LHCN-M2 (cell line): ENCODE measurements around the gene CTSW. TPM values are rescaled to one million over a fixed set of nuclear protein-coding genes. Genes with fewer than 3 reads are reported as not detected.
"Not testable (repeated sequence)": the region's sequence is repeated elsewhere in the genome, so short reads cannot be mapped to it uniquely, and the experiment has no call there.

Experiments used
- DNase-seq: peaks from one replicate; pipeline ENCODE4 v3.0.0-alpha.2; 2012; ENCODE audit warnings: low read depth
- total RNA-seq: library from RNA; depleted of rRNA; stranded (reverse); fragments of >200 nt; gene quantifications from 2 replicates; pipeline ENCODE4 v1.2.3, GENCODE V29; 2014

The CTSW gene
- total RNA-seq, 1 experiment from 2014 or later, result 0.40 TPM

- DNase-seq, result no peak
Measured at GRCh38 chr11:65885808-65886536, 6.3 kb downstream of the CTSW start.

GRCh38 chr11:65886826-65887722 is 7.4 kb downstream of the CTSW start:
- no peak for DNase-seq

GRCh38 chr11:65887723-65888162 is 8.1 kb downstream of the CTSW start:
- DNase-seq, result no peak

GRCh38 chr11:65888163-65888814 is 8.7 kb downstream of the CTSW start, which contains the start of gene FIBP:
TSS of gene FIBP (minus strand) at chr11:65888471. CDS start at chr11:65888418, 53 bp downstream.
- peak; percentile 95 for DNase-seq

GRCh38 chr11:65890324-65891218 is 10.9 kb downstream of the CTSW start, which contains the start of gene CCDC85B:
TSS of gene CCDC85B (plus strand) at chr11:65890673. CDS start at chr11:65890784, 111 bp downstream.
- DNase-seq, result peak; percentile 95

- peak; percentile 61 for DNase-seq
Measured at GRCh38 chr11:65891219-65892136, 11.8 kb downstream of the CTSW start.

- DNase-seq, result not testable (repeated sequence)
Measured at GRCh38 chr11:65892137-65892540, 12.5 kb downstream of the CTSW start.

GRCh38 chr11:65892661-65893317 is 13.2 kb downstream of the CTSW start:
- DNase-seq, result no peak

GRCh38 chr11:65894034-65894591 is 14.5 kb downstream of the CTSW start:
- no peak for DNase-seq

GRCh38 chr11:65895482-65895981 is 15.9 kb downstream of the CTSW start:
- DNase-seq, result no peak

- DNase-seq, result no peak
Measured at GRCh38 chr11:65896034-65896999, 16.7 kb downstream of the CTSW start.

GRCh38 chr11:65897020-65897471 is 17.4 kb downstream of the CTSW start:
- no peak for DNase-seq

GRCh38 chr11:65898656-65899355 is 19.2 kb downstream of the CTSW start:
- DNase-seq, result no peak

GRCh38 chr11:65899356-65900124 is 19.9 kb downstream of the CTSW start:
- DNase-seq, result peak; percentile 87

GRCh38 chr11:65900125-65900898 is 20.7 kb downstream of the CTSW start, which contains the start of gene FOSL1:
TSS of gene FOSL1 (minus strand) at chr11:65900388. CDS start at chr11:65900339, 49 bp downstream.
- DNase-seq, result peak; percentile 97
